Stimulated activated CD4-positive, alpha-beta T cell treated with anti-CD3 and anti-CD28 coated beads, Interleukin-1b, Interleukin-23, amount 100 ng/mL, for 1 hour (primary cell): Measurements from ENCODE around the gene PSG5.
"Not testable (repeated sequence)": the region's sequence is repeated elsewhere in the genome, so short reads cannot be mapped to it uniquely, and the experiment has no call there.

Experiments
- DNase-seq, 2 donors: peaks; one replicate each; pipeline ENCODE4 v3.0.0-alpha.2; 2020; ENCODE audit warnings: low read depth in 2 of 2

Gene PSG5

DNA sequence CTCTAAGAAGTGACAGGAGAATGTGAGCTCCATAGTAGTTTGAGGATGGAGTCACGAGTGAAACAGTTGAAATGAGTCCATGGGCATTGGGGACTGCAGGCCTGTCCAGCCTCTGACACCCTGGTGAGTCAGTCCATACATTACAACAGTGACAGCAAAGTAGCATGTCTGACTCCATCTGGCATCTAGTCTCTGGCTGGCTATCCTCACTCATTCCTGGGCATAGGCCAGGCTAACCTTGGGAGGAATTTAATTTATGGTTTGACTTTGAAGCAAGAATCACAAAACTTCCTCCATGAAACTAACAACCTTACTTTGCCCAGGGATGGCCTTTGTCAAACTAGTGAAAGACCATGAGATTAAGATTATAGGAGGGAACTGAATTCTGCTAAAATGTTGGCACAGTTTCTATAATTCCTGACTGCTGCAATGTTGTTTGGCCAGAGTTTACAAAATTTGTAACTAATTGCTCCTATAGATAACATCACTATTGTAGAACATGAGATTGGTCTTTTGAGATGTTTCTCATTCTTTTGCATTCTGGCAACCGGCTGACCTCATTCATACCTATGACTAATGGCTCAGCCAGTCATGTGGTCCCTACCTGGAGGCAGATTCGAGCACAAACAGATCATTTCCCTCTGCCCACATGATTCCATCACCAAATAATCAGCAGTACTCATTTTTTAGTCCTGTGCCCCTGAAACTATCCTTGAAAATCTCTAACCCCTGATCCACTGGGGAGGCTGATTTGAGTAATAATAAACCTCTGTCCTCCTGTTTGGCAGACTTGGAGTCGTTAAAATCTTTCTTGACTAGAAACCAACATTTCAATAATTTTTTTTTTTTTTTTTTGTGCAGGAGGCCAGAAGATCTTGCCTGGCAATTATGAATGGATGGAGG lies 4.2 kb downstream of the PSG5 start:
- not testable (repeated sequence) for DNase-seq

DNA sequence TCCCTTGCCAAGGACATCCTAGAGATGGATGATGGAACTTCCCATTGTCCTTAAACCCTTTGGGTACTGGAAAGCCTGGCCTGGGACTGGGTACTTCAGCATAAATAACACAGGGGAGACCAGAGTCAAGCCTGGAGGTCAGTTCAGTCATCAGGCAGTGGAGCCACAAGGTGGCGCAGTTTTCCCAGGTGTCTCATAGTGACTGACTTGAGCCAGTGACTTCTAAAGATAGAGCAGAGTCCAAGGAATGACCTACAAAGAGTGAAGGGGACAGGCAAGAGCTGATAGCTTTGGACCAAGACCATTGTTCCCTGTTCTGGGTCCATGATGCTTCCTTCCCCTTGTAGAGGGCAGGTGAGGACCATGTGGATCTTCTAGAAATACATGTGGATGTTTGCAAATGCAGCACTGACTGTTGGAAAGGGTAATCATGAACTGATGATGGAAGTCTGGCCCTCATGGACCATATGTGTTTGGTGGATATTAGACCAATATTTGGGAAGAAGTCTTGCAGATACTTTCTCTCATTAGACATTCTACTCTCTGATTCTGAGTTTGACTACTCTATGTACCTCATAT lies 6.7 kb downstream of the PSG5 start:
- DNase-seq = not testable (repeated sequence)

DNA sequence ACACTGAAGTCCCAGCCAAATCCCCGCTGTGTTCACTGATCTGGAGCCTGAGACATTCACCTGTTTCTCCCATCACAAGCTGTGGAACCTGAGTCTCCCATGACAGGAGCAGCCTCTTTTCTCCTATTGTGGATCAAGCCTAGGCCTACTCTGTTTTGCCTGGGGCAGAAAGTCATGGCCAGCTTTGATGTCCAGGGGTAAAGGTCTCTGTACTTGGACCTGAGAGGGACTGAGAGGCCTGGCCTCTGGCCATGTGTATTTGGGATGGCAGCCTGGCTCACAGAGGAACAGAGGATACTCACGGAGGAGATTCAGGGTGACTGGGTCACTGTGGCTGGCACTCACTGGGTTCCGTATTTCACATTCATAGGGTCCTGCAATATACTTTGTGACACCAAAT lies 7.8 kb downstream of the PSG5 start:
- not testable (repeated sequence) for DNase-seq

DNA sequence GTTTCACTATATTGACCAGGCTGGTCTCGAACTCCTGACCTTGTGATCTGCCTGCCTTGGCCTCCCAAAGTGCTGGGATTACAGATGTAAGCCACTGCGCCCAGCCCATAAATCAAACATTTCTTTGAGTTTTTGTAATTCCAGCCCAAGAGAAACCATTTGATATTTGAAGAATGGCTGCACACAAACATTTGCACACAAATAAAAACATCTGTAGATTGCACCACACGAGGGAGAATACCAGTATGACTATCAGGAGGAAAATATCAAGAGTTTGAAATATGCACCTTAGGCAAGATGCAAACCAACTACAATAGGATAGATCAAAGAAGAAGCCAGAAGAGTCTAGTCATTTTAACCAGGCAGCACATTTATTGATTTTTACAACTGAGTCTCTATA lies 20.4 kb downstream of the PSG5 start:
- DNase-seq = not testable (repeated sequence)

DNA sequence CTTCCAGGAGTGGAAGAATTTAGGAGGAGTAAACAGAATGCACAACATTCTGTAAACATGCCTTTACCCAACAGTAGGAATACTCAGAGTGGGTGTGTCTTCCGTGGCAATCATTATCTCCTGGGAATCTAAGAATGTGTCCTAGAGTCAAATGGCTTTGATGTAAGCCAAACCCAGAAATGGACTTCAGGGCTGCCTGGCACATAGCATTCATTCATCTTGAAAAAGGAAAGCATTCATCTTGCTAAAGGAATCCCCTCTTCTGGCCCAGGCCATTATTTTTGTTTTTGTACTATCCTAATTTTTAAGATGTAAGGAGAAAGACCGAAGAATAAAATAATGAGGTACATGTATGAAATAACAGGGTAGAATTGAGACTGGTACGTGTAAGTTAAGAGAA lies 23.2 kb downstream of the PSG5 start:
- DNase-seq = not testable (repeated sequence)

DNA sequence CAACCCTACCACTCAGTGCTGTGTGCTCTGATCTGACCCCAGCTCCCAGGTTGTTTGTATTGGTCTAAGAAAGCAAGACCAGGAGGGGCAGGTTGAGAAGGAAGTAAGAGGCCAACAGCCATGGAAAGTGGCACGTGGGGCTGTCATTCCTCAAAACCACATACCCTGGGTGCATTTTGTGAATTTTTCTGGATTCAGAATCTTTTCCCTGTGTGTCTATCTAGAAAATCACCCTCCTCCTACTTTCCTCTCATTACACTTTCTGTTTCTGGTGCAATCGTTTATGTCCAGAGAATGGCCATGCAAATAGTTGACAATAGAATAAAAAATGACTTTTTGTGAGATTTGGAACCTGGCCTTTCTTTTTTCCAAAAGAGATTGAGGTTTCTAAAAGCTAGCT lies 24.1 kb downstream of the PSG5 start:
- not testable (repeated sequence) for DNase-seq

DNA sequence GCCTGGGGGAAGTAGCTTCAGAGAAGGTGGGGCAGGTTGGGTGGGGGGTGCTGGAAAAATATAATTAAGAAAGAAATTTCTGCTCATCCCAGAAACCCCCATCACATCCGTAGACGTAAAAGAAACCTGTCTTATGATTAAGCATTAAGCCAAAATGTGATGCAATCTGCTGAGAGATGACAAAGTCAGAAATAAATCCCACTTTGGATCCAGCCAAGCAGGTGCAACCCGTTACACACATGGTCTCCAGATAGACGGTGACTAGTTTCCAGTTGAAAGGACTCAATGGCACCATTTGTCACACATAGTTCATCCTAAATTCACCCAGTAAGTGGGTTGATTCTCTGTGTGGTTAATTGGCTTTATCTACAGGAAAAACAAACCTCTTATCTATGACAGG lies 34.1 kb downstream of the PSG5 start:
- DNase-seq = no peak

DNA sequence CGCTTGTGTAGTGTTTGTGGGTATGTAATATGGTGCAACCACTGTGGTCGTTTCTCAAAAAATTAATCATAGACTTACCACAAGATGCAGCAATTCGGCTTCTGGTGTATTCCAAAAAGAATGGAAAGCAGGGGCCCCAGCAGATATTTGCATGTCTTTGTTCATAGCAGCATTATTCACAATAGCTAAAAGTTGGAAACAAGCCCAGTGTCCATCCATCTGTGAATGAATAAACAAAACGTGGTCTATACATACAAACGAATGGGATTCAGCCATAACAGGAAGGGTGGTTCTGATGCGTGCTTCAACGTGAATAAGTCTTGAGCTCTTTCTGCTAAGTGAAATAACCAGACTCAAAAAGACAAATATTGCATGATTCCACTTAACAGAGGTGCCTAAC lies 36.5 kb downstream of the PSG5 start:
- not testable (repeated sequence) for DNase-seq

DNA sequence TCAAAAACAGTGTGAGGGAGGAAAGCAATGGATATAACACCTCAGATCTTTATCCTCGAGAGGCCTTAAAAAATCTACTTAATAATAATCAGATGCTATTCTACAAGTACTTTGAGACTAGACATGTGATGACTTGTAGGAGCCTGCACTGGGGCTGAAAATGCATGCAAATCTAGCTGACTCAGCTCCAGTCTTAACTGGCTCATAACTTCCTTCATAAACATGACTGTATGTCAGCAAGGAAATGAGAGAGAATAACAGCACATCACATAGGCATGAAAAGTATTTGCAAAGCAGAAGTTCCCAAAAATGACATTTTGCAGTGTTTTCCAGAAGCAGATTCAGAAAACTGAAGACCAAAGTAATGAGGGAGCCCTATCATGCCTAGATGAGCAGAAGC lies 38.1 kb downstream of the PSG5 start:
- DNase-seq = no peak

DNA sequence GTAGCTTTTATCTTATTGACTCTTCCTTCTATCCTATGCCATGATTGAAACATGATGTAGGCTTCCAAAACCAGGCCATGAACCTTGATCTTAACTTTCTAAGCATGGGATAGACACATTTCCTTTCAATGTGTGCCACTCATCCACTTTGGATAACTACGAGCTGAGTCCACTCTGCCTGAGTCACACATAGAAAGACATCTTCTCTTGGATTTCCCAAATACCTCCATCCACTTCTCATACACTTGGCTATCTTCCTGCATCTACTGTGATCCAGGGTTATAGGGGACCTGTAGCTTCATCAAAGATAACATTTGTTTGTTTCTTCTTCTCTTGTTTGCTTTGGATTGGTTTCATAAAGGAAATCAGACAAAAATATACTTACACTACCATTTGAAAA lies 44.6 kb downstream of the PSG5 start:
- DNase-seq = not testable (repeated sequence)

DNA sequence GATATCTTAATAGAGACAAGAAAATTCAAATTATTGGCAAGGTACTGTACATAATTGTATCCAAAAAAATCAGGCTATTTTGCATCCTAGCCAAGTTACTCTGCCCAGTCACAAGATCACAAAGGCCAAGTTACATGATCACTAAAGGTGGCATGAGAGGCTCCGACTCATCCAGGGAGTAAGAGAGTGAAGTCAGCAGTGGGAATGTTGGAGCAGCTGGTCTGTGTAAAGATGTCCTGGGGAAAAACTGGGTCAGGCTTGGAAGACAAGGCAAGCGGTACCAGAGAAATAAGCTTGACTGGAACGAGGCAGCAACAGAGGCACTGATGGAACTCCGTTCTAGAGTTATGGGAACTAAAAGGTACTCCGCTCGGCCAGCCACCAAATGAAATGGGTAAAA lies 53.6 kb downstream of the PSG5 start:
- no peak for DNase-seq

DNA sequence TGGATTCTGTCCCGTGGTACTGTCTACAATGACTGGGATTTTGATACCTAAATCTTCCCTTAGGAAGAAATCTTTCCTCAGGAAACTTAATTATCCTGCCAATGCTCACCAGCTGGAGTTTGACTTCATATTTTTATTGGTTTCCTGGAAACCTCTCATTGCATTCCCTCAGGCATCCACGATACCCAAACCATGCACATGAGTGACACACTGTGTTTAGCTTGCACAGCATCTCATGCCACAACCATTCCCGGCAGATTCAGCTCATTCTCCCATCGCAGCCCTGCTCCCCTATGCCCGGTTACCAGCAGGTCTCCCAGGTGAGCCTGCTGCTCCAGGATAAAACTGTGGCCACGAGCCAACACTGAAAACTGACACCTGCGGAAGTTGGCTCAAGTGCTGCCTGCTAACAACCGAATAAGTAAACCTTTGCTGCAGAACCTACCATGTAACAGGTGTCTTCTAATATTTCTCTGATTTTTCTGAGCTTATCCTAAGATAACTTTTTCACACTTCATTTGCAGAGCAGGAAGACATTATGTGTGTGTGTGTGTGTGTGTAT lies 55.0 kb downstream of the PSG5 start:
- DNase-seq = not testable (repeated sequence)

DNA sequence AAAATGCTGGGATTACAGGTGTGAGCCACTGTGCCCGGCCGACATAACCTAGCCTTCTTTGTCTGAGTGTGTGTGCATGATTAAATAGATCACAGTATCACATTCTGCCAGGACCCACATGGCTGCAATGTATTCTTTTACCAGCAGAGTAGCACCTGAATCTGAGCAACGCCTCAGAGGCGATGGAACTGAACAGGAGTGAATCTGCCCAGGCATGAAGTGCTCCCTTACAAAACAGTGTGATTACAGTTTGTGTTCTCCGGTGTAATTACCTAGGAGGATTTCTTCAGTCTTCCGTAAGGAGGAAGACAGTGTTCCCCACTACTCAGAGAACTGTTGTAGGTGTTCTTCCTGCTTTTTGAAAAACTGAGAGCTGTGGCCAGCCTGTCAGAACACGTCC lies 57.1 kb downstream of the PSG5 start:
- DNase-seq = not testable (repeated sequence)

DNA sequence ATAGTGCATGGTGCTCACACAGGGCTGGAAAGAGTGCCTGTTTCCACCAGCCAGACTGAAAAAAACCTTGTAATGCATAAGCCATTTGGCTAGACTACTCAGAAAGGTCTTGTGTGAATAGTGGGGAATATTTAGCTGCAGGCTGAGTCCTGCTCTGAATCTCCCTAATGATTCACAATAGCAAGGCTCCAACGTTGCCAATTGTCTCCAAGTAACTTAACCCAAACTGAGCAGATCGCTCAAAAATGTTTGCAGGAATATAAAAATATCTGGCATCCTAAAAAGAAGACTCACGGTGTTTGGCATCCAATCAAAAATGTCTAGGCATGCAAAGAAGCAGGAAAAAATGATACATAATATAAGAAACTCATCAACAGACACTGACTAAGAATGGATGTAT lies 59.0 kb downstream of the PSG5 start:
- not testable (repeated sequence) for DNase-seq

DNA sequence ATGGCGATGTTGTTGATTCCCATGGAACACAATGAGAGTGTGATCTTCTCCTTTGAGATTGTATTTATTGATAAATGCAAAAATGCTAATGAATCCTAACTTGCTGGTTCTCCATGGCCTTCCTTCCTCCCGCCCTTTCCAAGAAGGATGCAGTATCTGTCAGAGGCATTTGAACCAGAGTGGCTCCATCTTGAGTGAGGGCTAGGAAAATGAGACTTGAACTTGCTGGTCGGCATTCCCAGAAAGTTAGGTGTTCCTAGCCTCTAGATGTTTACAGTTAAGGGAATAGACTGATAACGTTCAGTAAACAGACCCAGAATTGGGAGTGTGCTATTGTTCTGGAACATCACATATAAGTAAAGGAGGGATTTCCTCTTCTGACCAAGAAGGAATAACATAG lies 59.6 kb downstream of the PSG5 start:
- DNase-seq = no peak

DNA sequence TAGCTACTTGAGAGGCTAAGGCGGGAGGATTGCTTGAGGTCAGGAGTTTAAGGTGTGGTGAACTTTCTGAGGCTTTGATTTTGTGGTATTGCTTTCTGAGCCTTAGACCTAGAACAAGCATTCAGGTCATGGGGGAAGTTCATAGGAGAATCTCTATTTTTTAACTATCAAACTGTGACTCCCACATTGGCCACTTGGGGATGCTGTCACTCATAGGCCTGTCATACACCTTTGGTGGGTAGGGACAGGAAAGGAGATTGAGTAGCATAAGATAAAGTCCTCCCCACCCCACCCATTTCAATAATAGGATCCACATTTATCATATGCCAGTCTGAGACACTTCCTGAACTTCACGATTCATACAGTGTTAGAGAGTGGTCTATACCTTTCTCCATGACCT lies 62.0 kb downstream of the PSG5 start:
- no peak for DNase-seq

DNA sequence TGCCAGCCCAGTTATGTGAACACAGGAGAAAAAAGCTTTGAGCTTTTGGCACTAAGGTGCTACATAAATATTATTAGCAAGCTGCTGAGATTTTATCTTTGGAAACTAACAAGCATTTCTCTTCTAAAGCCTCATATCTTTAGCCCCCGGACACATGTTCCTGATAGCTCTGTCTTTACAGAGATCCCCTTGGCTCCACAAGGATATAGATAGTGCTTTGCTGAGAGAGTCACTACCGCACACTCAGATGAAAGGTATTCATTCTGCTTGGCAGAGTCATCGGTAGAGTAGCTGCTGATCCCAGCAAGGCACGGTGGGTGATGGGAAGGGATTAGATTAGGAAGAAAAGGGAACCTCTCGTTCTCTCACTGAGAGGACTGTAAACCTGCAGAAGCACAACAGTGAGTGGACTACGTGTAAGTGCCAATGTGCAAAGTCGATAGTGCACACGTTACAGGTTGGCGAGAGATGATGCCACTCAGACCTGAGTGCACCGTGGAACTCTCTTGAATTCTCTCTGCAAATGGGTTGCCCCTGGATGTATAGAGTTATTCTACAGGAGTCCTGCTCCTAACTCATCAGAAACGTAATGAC lies 65.8 kb downstream of the PSG5 start:
- DNase-seq = not testable (repeated sequence)

DNA sequence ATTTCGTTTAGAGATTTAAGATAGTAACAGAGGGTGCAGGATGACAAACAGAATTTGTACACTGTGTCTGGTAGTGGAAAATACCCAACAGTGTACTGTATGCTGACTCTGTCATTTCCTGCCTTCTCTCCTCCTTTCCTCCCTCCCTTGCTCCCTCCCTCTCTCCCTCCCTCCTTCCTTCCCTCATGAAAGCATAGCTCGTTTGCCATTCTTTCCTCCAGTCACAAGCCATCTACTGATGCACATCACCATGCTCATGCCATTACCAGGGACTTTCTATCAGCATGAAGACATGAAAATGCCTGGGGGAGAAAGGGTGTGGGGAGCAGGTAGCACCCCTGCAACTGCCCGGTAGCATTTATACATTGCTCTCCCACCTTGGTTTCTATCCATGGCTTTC lies 66.8 kb downstream of the PSG5 start:
- not testable (repeated sequence) for DNase-seq
